RPMI8226 (cell line): ENCODE measurements around the gene PCDHGA11.
"Not testable (repeated sequence)": the region's sequence is repeated elsewhere in the genome, so short reads cannot be mapped to it uniquely, and the experiment has no call there.

ENCODE experiments used
- DNase-seq: peaks from one replicate; pipeline ENCODE4 v3.0.0-alpha.2; 2015

The PCDHGA11 gene

GRCh38 chr5:141420855-141421488 lies at the start of gene PCDHGA11:
Gene PCDHGA11 (plus strand): TSS chr5:141421051. CDS start chr5:141421228, 177 bp downstream.
- DNase-seq: peak; percentile 26

- DNase-seq: no peak
These were observed 49.0 kb upstream of the PCDHGA11 start for GRCh38 chr5:141371572-141372475.

- peak; percentile 38 for DNase-seq
These were observed 47.1 kb upstream of the PCDHGA11 start, which contains the start of gene PCDHGA6 for GRCh38 chr5:141373673-141374317. Gene PCDHGA6 (plus strand): TSS chr5:141373891. CDS start chr5:141374084, 193 bp downstream.

GRCh38 chr5:141374627-141375026 lies 46.2 kb upstream of the PCDHGA11 start:
- no peak for DNase-seq

DNA sequence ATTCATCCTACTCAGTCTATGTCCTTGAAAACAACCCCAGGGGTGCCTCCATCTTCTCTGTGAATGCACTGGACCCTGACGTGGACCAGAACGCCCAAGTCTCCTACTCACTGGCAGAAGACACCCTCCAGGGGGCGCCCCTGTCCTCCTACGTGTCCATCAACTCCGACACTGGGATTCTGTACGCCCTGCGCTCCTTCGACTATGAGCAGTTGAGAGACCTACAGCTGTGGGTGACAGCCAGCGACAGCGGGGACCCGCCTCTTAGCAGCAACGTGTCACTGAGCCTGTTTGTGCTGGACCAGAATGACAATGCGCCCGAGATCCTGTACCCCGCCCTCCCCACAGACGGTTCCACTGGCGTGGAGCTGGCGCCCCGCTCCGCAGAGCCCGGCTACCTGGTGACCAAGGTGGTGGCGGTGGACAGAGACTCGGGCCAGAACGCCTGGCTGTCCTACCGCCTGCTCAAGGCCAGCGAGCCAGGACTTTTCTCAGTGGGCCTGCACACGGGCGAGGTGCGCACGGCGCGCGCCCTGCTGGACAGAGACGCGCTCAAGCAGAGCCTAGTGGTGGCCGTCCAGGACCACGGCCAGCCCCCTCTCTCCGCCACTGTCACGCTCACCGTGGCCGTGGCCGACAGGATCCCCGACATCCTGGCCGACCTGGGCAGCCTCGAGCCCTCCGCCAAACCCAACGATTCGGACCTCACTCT lies 45.3 kb upstream of the PCDHGA11 start:
- DNase-seq: not testable (repeated sequence)

DNA sequence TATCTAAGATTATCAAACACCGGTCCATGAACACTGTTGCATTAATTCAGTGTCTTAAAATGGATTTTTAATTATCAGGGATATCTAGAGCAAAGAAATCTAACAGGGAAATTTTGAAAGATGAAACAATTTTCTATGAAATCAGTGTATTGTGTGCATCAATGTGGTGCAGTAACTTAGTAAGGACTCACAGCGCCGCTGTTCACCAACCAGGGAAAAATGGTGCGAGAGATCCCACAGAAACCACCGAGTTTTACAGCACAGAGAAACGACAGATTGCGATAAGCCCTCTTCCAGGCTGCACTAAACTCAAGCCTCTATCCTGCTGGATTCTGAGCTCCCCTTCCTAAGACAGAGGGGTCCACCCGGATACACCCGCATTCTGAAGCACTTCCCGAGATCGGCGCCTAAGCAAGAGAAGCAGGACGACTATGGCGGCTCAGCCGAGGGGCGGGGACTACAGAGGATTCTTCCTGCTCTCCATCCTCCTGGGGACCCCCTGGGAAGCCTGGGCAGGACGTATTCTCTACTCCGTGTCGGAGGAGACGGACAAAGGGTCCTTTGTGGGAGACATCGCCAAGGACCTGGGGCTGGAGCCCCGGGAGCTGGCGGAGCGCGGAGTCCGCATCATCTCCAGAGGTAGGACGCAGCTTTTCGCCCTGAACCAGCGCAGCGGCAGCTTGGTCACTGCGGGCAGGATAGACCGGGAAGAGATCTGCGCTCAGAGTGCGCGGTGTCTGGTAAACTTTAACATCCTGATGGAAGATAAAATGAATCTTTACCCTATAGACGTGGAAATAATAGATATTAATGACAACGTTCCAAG lies 38.2 kb upstream of the PCDHGA11 start, which contains the start of gene PCDHGA7:
Gene PCDHGA7, plus strand, starts transcription at position 274 of the 826 bp plus-strand sequence. Its CDS starts 158 bp downstream, at position 432.
- DNase-seq: peak; percentile 24

- DNase-seq: no peak
These were observed 37.5 kb upstream of the PCDHGA11 start for GRCh38 chr5:141383345-141383744.

- DNase-seq: no peak
These were observed 36.2 kb upstream of the PCDHGA11 start for GRCh38 chr5:141384471-141385267.

- DNase-seq: peak; percentile 39
These were observed 33.1 kb upstream of the PCDHGA11 start, which contains the start of gene PCDHGB4 for GRCh38 chr5:141387557-141388311. Gene PCDHGB4 (plus strand): TSS chr5:141387698. CDS start chr5:141387885, 187 bp downstream.

DNA sequence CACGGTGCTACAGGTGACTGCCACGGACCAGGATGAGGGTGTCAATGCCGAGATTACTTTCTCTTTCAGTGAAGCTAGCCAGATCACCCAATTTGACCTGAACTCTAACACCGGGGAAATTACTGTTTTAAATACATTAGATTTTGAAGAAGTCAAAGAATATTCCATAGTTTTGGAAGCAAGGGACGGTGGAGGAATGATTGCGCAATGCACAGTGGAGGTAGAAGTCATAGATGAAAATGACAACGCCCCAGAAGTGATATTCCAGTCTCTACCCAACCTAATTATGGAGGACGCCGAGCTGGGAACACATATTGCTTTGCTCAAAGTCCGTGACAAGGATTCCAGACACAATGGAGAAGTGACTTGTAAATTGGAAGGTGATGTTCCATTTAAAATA lies 32.2 kb upstream of the PCDHGA11 start:
- DNase-seq: no peak

GRCh38 chr5:141389153-141390042 lies 31.5 kb upstream of the PCDHGA11 start:
- no peak for DNase-seq

DNA sequence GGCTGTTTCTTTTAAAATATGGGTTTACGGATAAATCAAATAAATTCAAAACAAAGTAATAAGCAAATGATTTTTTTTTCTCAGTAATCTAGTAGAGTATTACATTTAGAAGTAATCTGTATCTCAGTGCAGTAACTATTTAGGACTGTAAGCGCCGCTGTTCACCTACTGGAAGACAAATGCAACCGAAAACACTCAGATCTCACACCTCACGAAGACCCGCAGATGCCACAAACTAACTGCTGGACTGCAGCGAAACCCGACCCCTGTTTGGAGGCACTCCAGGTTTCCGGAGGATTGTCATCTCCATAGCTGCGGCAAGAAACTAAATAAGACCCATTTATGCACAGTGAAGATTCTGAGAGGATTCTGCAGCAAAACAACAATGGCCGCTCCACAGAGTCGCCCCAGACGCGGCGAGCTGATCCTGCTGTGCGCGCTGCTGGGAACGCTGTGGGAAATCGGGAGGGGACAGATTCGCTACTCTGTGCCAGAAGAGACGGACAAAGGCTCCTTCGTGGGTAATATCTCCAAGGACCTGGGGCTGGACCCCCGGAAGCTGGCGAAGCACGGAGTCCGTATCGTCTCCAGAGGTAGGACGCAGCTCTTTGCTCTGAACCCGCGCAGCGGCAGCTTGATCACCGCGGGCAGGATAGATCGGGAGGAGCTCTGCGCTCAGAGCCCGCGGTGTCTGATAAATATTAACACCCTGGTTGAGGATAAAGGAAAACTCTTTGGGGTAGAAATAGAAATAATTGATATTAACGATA lies 28.2 kb upstream of the PCDHGA11 start, which contains the start of gene PCDHGA8:
Gene PCDHGA8, plus strand, starts transcription at position 205 of the 770 bp plus-strand sequence. Its CDS starts 181 bp downstream, at position 386.
- peak; percentile 21 for DNase-seq

GRCh38 chr5:141393267-141393666 lies 27.6 kb upstream of the PCDHGA11 start:
- DNase-seq: no peak

DNA sequence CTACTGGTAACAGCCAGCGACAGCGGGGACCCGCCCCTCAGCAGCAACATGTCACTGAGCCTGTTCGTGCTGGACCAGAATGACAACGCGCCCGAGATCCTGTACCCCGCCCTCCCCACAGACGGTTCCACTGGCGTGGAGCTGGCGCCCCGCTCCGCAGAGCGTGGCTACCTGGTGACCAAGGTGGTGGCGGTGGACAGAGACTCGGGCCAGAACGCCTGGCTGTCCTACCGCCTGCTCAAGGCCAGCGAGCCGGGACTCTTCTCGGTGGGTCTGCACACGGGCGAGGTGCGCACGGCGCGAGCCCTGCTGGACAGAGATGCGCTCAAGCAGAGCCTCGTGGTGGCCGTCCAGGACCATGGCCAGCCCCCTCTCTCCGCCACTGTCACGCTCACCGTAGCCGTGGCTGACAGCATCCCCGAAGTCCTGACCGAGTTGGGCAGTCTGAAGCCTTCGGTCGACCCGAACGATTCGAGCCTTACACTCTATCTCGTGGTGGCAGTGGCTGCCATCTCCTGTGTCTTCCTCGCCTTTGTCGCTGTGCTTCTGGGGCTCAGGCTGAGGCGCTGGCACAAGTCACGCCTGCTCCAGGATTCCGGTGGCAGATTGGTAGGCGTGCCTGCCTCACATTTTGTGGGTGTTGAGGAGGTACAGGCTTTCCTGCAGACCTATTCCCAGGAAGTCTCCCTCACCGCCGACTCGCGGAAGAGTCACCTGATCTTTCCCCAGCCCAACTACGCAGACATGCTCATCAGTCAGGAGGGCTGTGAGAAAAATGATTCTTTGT lies 26.3 kb upstream of the PCDHGA11 start:
- DNase-seq: not testable (repeated sequence)

DNA sequence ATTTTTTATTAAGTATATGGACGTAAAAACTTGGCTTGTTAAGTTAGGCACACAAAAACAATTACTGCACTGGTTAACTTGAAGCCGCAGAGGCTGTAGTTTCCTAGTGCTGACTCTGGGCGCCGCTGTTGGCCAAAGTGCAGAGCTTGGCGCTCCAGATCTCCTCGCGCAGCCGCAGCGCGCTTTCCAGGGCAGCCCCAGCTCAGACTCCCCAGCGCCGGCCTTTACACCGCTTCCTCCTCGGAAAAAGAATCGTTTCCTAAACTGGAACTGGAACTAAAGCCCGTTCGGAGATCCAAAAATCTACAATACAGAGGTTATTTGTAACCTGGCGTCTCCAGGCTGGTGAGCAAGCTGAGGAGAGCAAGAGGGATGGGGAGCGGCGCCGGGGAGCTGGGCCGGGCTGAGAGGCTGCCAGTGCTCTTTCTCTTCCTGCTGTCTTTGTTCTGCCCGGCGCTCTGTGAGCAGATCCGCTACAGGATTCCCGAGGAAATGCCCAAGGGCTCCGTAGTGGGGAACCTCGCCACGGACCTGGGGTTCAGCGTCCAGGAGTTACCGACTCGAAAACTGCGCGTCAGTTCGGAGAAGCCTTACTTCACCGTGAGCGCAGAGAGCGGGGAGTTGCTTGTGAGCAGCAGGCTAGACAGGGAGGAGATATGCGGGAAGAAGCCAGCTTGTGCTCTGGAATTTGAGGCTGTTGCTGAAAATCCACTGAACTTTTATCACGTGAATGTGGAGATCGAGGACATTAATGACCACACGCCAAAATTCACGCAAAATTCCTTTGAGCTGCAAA lies 22.9 kb upstream of the PCDHGA11 start, which contains the start of gene PCDHGB5:
Gene PCDHGB5, plus strand, starts transcription at position 192 of the 796 bp plus-strand sequence. Its CDS starts 181 bp downstream, at position 373.
- peak; percentile 56 for DNase-seq

DNA sequence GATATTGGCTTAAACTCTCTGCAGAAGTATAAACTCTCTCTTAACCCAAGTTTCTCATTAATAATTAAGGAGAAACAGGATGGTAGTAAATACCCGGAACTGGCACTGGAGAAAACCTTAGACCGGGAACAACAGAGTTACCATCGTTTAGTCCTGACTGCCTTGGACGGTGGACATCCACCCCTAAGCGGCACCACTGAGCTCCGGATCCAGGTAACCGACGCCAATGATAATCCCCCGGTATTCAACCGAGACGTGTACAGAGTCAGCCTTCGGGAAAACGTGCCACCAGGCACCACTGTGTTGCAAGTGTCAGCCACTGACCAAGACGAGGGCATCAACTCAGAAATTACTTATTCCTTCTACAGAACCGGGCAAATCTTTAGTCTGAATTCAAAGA lies 22.2 kb upstream of the PCDHGA11 start:
- DNase-seq: no peak
